HUES6 (cell line): ENCODE results near the gene ANO8.

Experiments
- H3K27ac ChIP-seq: 2 replicates; pipeline ENCODE4 v1.7.0; 2013; ENCODE audit warnings: low read depth, mild to moderate bottlenecking, low read length, inconsistent platforms
- H3K27me3 ChIP-seq: 2 replicates; pipeline ENCODE4 v1.6.1; 2013; ENCODE audit warnings: low read length; ENCODE audit not compliant: control insufficient read depth, insufficient read depth
- H3K36me3 ChIP-seq: 2 replicates; pipeline ENCODE4 v1.6.1; 2013; ENCODE audit warnings: low read length; ENCODE audit not compliant: control insufficient read depth, insufficient read depth
- H3K4me1 ChIP-seq: 2 replicates; pipeline ENCODE4 v1.6.1; 2013; ENCODE audit warnings: low read length; ENCODE audit not compliant: control insufficient read depth, insufficient read depth
- H3K4me3 ChIP-seq: 2 replicates; pipeline ENCODE4 v1.5.1; 2013; ENCODE audit warnings: low read depth, low read length
- H3K9ac ChIP-seq: one replicate; pipeline ENCODE4 v1.6.1; 2013; ENCODE audit warnings: mild to moderate bottlenecking, low read length
- H3K9me3 ChIP-seq: 2 replicates; pipeline ENCODE4 v1.6.1; 2013; ENCODE audit warnings: low read depth, low read length; ENCODE audit not compliant: control insufficient read depth, insufficient read depth

The ANO8 gene

DNA sequence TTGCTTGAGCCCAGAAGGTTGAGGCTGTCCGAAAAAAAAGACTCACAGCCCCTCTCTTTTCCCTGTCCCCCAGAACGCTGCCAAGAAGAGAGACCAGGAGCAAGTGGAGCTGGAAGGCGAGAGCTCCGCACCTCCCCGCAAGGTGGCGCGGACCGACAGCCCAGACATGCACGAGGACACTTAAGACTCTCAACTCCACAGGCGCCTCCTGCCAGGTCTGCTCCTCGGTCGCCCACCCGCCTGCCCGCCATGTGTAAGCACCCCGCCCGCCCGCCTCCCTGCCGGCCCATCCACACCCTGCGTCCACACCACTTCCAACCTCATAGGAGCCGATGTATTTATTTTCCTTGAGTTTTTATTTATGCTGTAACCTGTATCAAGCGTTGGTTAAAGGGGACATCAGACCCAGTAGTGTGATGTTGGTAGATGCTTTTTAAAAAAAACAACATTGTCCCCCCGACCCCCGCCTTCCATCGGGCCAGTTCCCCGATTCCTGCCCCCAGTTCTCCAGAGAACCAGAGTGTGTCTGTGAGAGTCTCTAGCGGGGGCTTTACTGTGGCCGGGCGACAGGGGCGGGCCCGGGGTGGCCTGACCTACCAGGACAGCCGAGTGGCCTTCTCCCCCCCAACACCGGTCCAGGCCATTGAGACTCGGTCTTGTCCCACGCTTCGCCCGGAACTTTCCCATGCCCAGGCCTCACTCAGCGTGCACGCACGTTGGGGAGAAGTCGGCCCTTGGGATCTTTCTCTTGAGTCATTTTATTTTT lies 15.0 kb downstream of the ANO8 start:
- Histone ChIP-seq H3K9ac (no peak overlapping the region), H3K4me3 (no peak overlapping the region), H3K9me3 (no peaks in the 10 kb centered on the region), H3K4me1 (no peaks in the 10 kb centered on the region), H3K27me3 (no peaks in the 10 kb centered on the region), H3K27ac (no peak overlapping the region), H3K36me3 (peaks cover 54% of the 10 kb centered on the region)

DNA sequence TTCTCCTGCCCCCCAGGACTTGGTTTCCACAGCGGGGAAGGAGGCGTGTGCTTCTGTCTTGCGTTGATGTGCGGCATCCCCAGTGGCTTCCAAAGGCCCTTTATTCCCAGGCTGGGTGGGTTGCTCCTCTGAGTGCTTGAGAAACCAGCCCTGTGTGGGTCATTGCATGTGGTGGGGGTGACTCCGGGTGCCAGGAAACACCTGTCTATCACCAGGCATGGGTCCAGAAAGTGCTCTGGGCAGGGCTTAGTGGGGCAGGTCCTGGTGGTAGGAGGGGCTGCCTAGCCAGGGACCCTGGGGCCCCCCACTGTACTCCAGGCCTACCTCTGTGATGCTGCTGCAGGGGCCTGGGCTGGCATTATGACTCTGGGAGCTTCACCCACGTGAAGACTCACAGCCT lies 15.7 kb downstream of the ANO8 start:
- Histone ChIP-seq H3K36me3 (peaks cover 60% of the 10 kb centered on the region), H3K4me3 (no peak overlapping the region), H3K4me1 (no peaks in the 10 kb centered on the region), H3K9me3 (no peaks in the 10 kb centered on the region), H3K9ac (no peak overlapping the region), H3K27me3 (no peaks in the 10 kb centered on the region), H3K27ac (no peak overlapping the region)

DNA sequence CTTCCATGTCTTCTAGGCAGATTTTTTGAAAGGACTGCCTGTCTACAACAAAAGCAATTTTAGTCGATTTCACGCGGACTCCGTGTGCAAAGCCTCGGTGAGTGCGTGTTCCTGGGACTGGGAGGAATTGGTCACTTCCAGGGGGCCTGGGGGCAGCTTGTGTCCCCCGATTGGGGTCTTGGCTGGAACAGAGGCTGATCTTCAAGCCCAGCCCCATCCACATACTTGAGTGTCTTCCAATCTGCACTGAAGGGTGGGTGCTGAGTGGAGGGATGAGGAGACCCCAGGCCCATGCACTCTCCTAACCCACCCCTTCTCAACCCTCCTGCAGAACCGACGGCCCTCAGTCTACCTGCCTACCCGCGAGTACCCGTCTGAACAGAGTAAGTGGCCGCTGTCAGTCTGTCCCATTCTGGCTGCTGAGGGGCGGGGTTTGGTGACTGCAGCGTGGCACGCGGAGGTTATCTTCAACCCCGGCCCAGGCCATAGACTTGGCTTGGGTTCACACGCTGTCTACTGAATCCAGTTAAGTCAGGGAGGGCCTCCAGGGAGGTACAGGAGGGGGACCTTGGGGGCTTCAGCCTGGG lies 20.6 kb downstream of the ANO8 start:
- Histone ChIP-seq H3K9ac (no peak overlapping the region), H3K36me3 (peaks cover 45% of the 10 kb centered on the region)

DNA sequence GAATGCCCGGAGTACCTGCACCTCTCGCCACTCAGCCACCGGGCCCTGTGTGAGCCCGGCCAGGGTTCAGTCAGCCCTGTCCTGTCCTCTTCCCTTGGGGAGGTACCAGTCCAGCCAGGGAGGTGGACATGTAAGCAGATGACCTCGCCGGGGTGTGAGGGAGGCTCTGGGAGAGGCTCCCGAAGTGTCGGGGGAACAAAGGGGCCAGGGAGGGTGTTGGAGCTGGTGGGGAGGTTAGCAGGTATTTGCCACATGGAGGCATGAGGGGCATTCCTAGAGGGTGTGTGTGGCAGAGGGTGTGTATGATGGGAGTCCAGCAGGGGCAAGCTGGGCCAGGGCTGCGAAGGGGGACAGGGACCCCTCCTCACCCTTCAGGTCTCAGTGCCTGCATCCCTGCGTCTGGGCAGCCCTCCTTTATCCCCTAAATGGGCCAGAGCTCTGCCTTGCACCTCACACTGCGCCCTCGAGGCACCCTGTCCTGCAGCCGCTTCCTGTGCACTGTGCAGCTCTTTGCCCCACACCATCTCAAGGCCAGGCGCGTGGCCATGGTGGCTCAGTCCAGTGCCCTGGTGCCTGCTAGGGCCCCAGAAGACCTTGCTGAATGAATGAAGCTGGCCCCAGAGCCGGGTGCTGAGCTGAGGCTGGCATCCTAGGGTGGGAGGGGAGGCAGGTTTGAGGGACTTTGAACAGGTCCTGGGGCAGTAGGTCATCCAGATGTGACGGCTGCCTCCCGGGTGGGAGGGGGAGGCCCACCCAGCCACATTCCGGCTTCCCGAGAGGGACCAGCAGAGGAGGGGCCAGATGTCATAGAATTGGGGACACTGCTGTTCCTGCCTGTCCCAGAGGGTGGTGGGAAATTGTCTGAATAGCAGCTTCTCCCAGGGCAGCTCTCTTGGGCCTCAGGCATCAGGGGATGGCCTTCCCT lies 22.2 kb downstream of the ANO8 start:
- Histone ChIP-seq H3K9me3 (no peaks in the 10 kb centered on the region), H3K9ac (peak overlapping the region; percentile 74), H3K4me3 (no peak overlapping the region), H3K27ac (no peak overlapping the region; the same call in 1 of the 2 replicates), H3K36me3 (peaks cover 41% of the 10 kb centered on the region), H3K4me1 (peaks cover 10% of the 10 kb centered on the region; the same call in 1 of the 2 replicates), H3K27me3 (no peaks in the 10 kb centered on the region)

More for the DNA sequence above, 20.6 kb downstream of the ANO8 start:
- no peaks in the 10 kb centered on the region for H3K9me3 ChIP-seq
- no peak overlapping the region for H3K27ac ChIP-seq
- peaks cover 10% of the 10 kb centered on the region; the same call in 1 of the 2 replicates for H3K4me1 ChIP-seq
- H3K4me3 ChIP-seq: no peak overlapping the region
- H3K27me3 ChIP-seq: no peaks in the 10 kb centered on the region

DNA sequence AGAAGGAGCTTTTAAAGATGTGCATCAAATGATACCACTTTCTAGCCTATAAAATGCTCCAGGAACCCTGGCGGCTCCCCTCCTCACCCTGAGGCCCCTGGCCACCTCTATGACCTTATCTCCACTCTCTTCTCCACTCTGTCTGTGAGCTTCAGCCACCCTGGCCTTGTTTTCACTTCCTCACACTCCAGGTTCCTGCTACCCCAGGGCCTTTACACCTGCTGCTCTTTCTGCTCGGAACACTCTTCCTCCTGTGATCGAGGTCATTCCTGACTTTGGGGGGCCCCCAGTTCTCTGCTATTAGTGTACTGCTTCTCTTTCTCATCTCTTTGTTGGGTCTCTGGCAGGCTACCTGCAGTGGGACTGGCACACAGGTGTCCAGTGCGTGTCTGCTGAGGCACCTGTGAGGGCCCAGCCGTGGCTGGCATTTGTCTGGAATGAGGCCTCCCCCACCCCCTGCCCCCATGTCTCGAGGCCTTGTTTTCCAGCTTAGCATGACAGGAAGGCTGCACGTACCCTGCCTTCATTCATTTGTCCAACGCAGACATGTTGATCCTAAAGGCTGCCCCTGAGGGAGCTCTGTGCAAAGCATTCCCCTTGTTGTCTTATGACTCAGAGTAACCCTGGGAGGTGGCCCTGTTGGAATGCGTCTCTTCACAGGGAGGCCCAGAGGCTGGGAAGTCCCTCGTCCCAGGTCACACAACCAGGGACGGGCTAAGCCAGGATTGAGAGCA lies 23.0 kb downstream of the ANO8 start:
- no peak overlapping the region; the same call in 1 of the 2 replicates for H3K27ac ChIP-seq

DNA sequence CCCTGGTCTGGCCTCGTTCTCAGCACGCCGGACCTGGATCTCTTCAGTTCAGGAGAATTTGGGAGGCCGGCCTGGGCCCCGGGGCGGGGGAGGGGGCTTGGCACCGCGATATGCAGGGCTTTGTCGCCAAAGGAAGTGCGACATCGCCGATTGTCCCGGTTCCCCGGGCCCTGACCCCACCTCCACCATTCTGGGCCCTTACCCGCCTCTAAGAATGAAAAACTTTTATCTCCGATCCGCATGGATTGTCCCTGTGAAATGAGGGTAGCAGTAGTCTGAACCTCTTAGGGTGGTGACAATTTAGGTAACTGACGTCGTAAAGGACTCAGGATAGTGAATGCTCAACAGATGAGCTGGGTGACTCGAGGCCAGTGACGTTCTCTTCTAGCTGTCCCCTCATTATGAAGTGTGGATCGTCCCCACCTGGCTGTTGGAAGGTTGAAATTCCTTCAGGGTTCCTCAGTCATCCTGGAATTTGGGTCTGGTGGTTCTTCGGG lies 24.6 kb downstream of the ANO8 start:
- H3K27me3 ChIP-seq: no peaks in the 10 kb centered on the region
- H3K9ac ChIP-seq: peak overlapping the region; percentile 72
- H3K36me3 ChIP-seq: peaks cover 28% of the 10 kb centered on the region
- peak overlapping the region; percentile 88 for H3K4me3 ChIP-seq
- peak overlapping the region; percentile 75; the same call in 1 of the 2 replicates for H3K27ac ChIP-seq
- H3K4me1 ChIP-seq: peaks cover 17% of the 10 kb centered on the region; the same call in 1 of the 2 replicates
- no peaks in the 10 kb centered on the region for H3K9me3 ChIP-seq

More for the DNA sequence above, 23.0 kb downstream of the ANO8 start:
- H3K4me3 ChIP-seq: no peak overlapping the region
- H3K36me3 ChIP-seq: peaks cover 41% of the 10 kb centered on the region
- H3K27me3 ChIP-seq: no peaks in the 10 kb centered on the region
- H3K9ac ChIP-seq: peak overlapping the region; percentile 74
- no peaks in the 10 kb centered on the region for H3K9me3 ChIP-seq
- H3K4me1 ChIP-seq: peaks cover 12% of the 10 kb centered on the region; the same call in 1 of the 2 replicates

DNA sequence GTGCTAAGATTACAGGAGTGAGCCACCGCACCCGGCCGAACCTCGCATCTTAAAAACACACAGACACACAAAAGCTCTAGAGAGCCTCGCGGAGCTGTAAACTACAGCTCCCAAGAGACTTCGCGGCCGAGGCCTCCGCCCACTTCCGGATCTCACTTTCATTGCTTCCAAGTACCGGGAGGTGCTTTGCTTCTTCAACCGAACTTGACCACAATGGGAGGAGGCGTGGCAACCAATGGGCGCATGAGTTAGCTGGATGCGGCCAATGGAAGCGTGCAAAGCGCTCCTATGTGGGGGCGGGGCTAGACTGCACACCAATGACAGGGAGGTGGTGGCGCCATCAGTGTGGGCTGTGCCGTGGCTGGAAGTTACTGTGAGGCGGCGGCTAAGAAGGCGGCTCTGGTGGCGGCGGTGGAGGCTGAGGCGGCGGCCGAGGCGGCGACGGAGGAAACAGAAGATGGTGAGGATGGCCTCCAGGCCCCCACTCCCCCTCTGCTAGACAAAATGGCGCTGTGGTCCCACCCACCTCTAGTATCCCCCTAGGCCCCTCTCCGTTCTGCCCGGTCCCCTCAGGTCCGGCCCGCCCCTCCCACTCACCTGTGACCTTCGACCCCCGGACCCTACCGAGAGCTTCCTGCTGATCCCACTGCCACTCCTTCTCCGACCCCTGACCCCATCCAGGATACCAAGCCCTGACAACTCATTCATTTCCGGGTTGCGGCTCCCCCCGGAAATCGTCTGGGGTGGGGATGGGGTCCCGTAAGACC lies 25.3 kb downstream of the ANO8 start, which contains the start of gene DDA1:
TSS of gene DDA1 (plus strand) at position 366 of the 767 bp plus-strand sequence. CDS start at position 458, 92 bp downstream.
- Histone ChIP-seq H3K36me3 (peaks cover 22% of the 10 kb centered on the region), H3K27me3 (no peaks in the 10 kb centered on the region), H3K9ac (peak within 1 kb of the TSS; percentile 72), H3K9me3 (no peaks in the 10 kb centered on the region), H3K4me3 (peak within 1 kb of the TSS; percentile 88), H3K27ac (peak within 1 kb of the TSS; percentile 75; the same call in 1 of the 2 replicates), H3K4me1 (peaks cover 23% of the 10 kb centered on the region)

DNA sequence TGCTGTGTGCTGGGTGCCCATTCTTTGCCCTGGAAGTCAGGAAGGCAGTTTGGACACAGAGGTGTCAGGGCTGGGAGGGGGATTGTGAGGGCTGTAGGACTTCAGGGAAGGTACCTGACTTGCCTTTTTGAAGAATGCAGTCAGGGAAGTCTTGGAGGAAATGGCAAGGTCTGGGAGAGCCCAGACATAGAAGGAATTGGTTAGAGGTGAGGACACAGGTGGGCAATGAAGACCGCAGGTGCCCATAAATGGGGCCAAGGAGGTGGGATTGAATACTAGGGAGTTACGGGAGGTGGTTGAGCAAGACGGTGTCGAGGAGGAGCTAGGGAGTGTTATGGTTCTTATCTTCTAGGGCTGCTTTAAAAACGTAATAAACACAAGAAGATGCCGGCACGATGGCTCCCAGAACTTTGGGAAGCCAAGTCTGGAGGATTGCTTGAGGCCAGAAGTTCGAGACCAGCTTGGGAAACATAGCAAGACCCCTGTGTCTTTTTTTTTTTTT lies 26.7 kb downstream of the ANO8 start:
- Histone ChIP-seq H3K4me3 (no peak overlapping the region), H3K27ac (no peak overlapping the region), H3K36me3 (peaks cover 11% of the 10 kb centered on the region; the same call in 1 of the 2 replicates), H3K9me3 (no peaks in the 10 kb centered on the region), H3K4me1 (peaks cover 33% of the 10 kb centered on the region), H3K27me3 (no peaks in the 10 kb centered on the region), H3K9ac (no peak overlapping the region)

DNA sequence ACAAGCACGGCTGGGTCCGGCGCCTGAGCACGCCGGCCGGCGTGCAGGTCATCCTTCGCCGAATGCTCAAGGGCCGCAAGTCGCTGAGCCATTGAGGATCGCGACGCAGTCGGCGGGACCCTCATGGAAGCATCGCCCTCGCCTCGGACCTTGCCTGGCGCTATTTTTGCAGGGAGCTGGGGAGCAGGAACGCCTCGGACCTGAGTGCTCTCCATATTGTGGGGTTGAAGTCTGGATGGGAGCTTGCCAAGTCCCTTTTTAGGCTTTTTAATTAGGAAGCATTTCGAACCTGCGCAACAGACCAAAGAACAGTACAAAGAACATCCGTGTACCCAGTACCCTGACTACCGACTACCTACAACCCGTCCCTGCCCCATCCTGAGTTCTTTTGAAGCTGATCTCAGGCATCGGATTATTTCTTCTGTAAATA lies 28.4 kb downstream of the ANO8 start:
- Histone ChIP-seq H3K9ac (peak overlapping the region; percentile 91), H3K27me3 (no peaks in the 10 kb centered on the region), H3K4me3 (peak overlapping the region; percentile 82), H3K9me3 (no peaks in the 10 kb centered on the region), H3K36me3 (peaks cover 3% of the 10 kb centered on the region; the same call in 1 of the 2 replicates), H3K27ac (peak overlapping the region; percentile 69), H3K4me1 (peaks cover 39% of the 10 kb centered on the region)
